Lung (tissue), 13 donors: ENCODE data around the gene UQCR11. TPM values are rescaled to one million over a fixed set of nuclear protein-coding genes. Genes with fewer than 3 reads are reported as not detected.

Experiments used
- ATAC-seq: fragments of 200-7000 bp; cut with Tn5 transposase; one replicate; pipeline ENCODE4 v1.9.1; 2020; ENCODE audit warnings: moderate number of reproducible peaks; ENCODE audit not compliant: insufficient read depth, low FRiP score
- DNase-seq, 3 donors: peaks; one replicate each; pipeline ENCODE4 v3.0.0-alpha.2; 2013 to 2017
- H3K27ac ChIP-seq, 2 donors: one replicate each; pipeline ENCODE4 v1.5.1; 2013; ENCODE audit warnings: mild to moderate bottlenecking in 2 of 2, moderate library complexity in 2 of 2, control low read depth in 1 of 2, inconsistent platforms in 1 of 2, low read depth in 1 of 2, low read length in 1 of 2
- H3K27me3 ChIP-seq, 3 donors: one replicate each; pipeline ENCODE4 v1.5.1; 2013; ENCODE audit warnings: low read length in 2 of 3; ENCODE audit not compliant: control insufficient read depth in 3 of 3, insufficient read depth in 3 of 3
- H3K36me3 ChIP-seq, 4 donors: one replicate each; pipeline ENCODE4 v1.5.1; 2013; ENCODE audit warnings: low read length in 4 of 4, mild to moderate bottlenecking in 1 of 4, moderate library complexity in 1 of 4; ENCODE audit not compliant: control insufficient read depth in 4 of 4, insufficient read depth in 4 of 4
- H3K4me1 ChIP-seq, 5 donors: one replicate each; pipeline ENCODE4 v1.5.1; 2013; ENCODE audit warnings: low read length in 5 of 5, mild to moderate bottlenecking in 2 of 5, moderate library complexity in 1 of 5; ENCODE audit not compliant: control insufficient read depth in 5 of 5, insufficient read depth in 5 of 5
- H3K4me3 ChIP-seq: one replicate; pipeline ENCODE4 v1.5.1; 2013; ENCODE audit warnings: mild to moderate bottlenecking, control low read depth, moderate library complexity
- H3K9ac ChIP-seq, 2 donors: one replicate each; pipeline ENCODE4 v1.5.1; 2013; ENCODE audit warnings: low read length in 2 of 2, control low read depth in 1 of 2; ENCODE audit not compliant: insufficient read depth in 1 of 2
- H3K9me3 ChIP-seq, 4 donors: one replicate each; pipeline ENCODE4 v1.5.1; 2013; ENCODE audit warnings: low read length in 3 of 4, mild to moderate bottlenecking in 1 of 4, moderate library complexity in 1 of 4; ENCODE audit not compliant: control insufficient read depth in 4 of 4, insufficient read depth in 3 of 4
- CTCF ChIP-seq: IDR thresholded peaks from 2 replicates; pipeline ENCODE4 v1.5.1; 2012; ENCODE audit warnings: mild to moderate bottlenecking; ENCODE audit errors: control extremely low read depth, extremely low read depth
- WGBS, 2 donors: extraction: QIAGEN DNeasy Blood & Tissue Kit; methylation state at CpG; one replicate each; pipeline ENCODE4 v1.1.7; 2013; 5-methylcytosine and 5-hydroxymethylcytosine counted together
- polyA plus RNA-seq, 2 donors: library from polyadenylated mRNA; stranded (reverse); fragments of 200-250 nt; gene quantifications; one replicate each; pipeline ENCODE4 v1.2.1, GENCODE V29; 2013
- small RNA-seq: library from RNA; depleted of rRNA; stranded (forward); fragments of <200 nt; gene quantifications from one replicate; pipeline ENCODE3, GENCODE V24; 2014; ENCODE audit warnings: low replicate concordance
- total RNA-seq, 2 donors: library from RNA; depleted of rRNA in 1 of 2; stranded (reverse); fragments of >200 nt in 1 of 2; gene quantifications; one replicate each; pipeline ENCODE4 v1.2.1, GENCODE V29; 2014 to 2021
- donor health status: control.
- donor health status: control.
- donor health status: Bipolar disorder and iron deficiency.
- donor health status: healthy.
- donor health status: DM: yes; HTN: yes; CAD: no.

The UQCR11 gene
- total and polyA plus RNA-seq, 4 donors: 35.4 to 225 (median 127) TPM

- Histone ChIP-seq H3K27ac (no peak overlapping the region), H3K4me1 (no peaks in the 10 kb centered on the region), H3K27me3 (no peaks in the 10 kb centered on the region), H3K9me3 (no peaks in the 10 kb centered on the region), H3K36me3 (peaks cover 0 to 6% (median 2%) of the 10 kb centered on the region in 4 donors), H3K9ac (no peak overlapping the region), H3K4me3 (no peak overlapping the region)
- no peak for ATAC-seq
- TF ChIP-seq CTCF: no peak
- no peak for DNase-seq
- 88% methylated on average over 17 of the region's 17 CpGs for WGBS, 2 donors
These were observed 53.9 kb downstream of the UQCR11 start for GRCh38 chr19:1551068-1552040.

GRCh38 chr19:1549332-1549945 is 55.8 kb downstream of the UQCR11 start:
- DNase-seq (no peak), ATAC-seq (no peak)
- 83 to 89% methylated on average over 4 of the region's 4 CpGs for WGBS, 2 donors
- Histone ChIP-seq H3K27me3 (peaks cover 0 to 3% (median 0%) of the 10 kb centered on the region in 3 donors), H3K9ac (no peak overlapping the region), H3K36me3 (peaks cover 0 to 5% (median 0%) of the 10 kb centered on the region in 4 donors), H3K27ac (no peak overlapping the region), H3K4me3 (no peak overlapping the region), H3K9me3 (no peaks in the 10 kb centered on the region), H3K4me1 (no peaks in the 10 kb centered on the region)
- no peak for TF ChIP-seq CTCF

Small RNAs within 50 kb of the gene (small RNA-seq; reads per million reads assigned to genes)
- gene AC005943.2 (not detected), gene RN7SL477P (not detected), gene RNU6-1223P (not detected)

Other genes starting within 250 kb of the UQCR11 start
- gene NDUFS7, start 221.6 kb downstream of the UQCR11 start, total RNA-seq: 100 to 1,000 TPM in 1 of 2 donors, 10 to 100 TPM in 1; 33.4 to 114 TPM
- 100 to 1,000 TPM; 103 to 133 TPM for gene NDUFS7, start 221.6 kb downstream of the UQCR11 start, polyA plus RNA-seq
- gene GAMT, start 203.9 kb downstream of the UQCR11 start, total RNA-seq: 1 to 10 TPM; 7.1 to 8.6 TPM
- gene GAMT, start 203.9 kb downstream of the UQCR11 start, polyA plus RNA-seq: 1 to 10 TPM; 2.9 to 7.6 TPM
- gene DAZAP1, start 197.9 kb downstream of the UQCR11 start, total RNA-seq: 100 to 1,000 TPM in 1 of 2 donors, 10 to 100 TPM in 1; 61.4 to 125 TPM
- 10 to 100 TPM; 77.3 to 82.8 TPM for gene DAZAP1, start 197.9 kb downstream of the UQCR11 start, polyA plus RNA-seq
- gene RPS15, start 167.1 kb downstream of the UQCR11 start, total RNA-seq: 1,000 to 10,000 TPM in 1 of 2 donors, 100 to 1,000 TPM in 1; 574 to 1,157 TPM
- 1,000 to 10,000 TPM; 2,710 to 2,993 TPM for gene RPS15, start 167.1 kb downstream of the UQCR11 start, polyA plus RNA-seq
- gene APC2, start 155.3 kb downstream of the UQCR11 start, total RNA-seq: under 1 TPM; 0.15 to 0.37 TPM
- gene APC2, start 155.3 kb downstream of the UQCR11 start, polyA plus RNA-seq: under 1 TPM; 0.01 to 0.04 TPM
- 10 to 100 TPM; 24.1 to 35.8 TPM for gene C19orf25, start 126.2 kb downstream of the UQCR11 start, total RNA-seq
- gene C19orf25, start 126.2 kb downstream of the UQCR11 start, polyA plus RNA-seq: 10 to 100 TPM; 33.3 to 42.6 TPM
- gene PCSK4, start 115.1 kb downstream of the UQCR11 start, total RNA-seq: 1 to 10 TPM; 7.1 to 7.9 TPM
- gene PCSK4, start 115.1 kb downstream of the UQCR11 start, polyA plus RNA-seq: 1 to 10 TPM; 2.3 to 3.7 TPM
- gene REEP6, start 114.3 kb downstream of the UQCR11 start, total RNA-seq: 1 to 10 TPM; 3.0 to 6.8 TPM
- gene REEP6, start 114.3 kb downstream of the UQCR11 start, polyA plus RNA-seq: 1 to 10 TPM; 2.5 to 7.6 TPM
- 1 to 10 TPM in 1 of 2 donors, under 1 TPM in 1; 0.97 to 2.8 TPM for gene ADAMTSL5, start 92.4 kb downstream of the UQCR11 start, total RNA-seq
- gene ADAMTSL5, start 92.4 kb downstream of the UQCR11 start, polyA plus RNA-seq: 1 to 10 TPM; 1.4 to 1.5 TPM
- gene PLK5, start 81.4 kb downstream of the UQCR11 start, total RNA-seq: not detected
- gene PLK5, start 81.4 kb downstream of the UQCR11 start, polyA plus RNA-seq: under 1 TPM in 1 of 2 donors, not detected in 1; 0.09 TPM
- 10 to 100 TPM; 31.0 to 33.9 TPM for gene MEX3D, start 37.1 kb downstream of the UQCR11 start, total RNA-seq
- 1 to 10 TPM; 4.8 to 8.6 TPM for gene MEX3D, start 37.1 kb downstream of the UQCR11 start, polyA plus RNA-seq
- gene MBD3, start 12.6 kb downstream of the UQCR11 start, total RNA-seq: 100 to 1,000 TPM in 1 of 2 donors, 10 to 100 TPM in 1; 48.1 to 102 TPM
- 100 to 1,000 TPM in 1 of 2 donors, 10 to 100 TPM in 1; 74.8 to 129 TPM for gene MBD3, start 12.6 kb downstream of the UQCR11 start, polyA plus RNA-seq
- gene TCF3, start 47.2 kb upstream of the UQCR11 start, total RNA-seq: 10 to 100 TPM; 50.2 to 58.1 TPM
- gene TCF3, start 47.2 kb upstream of the UQCR11 start, polyA plus RNA-seq: 10 to 100 TPM; 36.9 to 40.1 TPM
- gene ONECUT3, start 148.0 kb upstream of the UQCR11 start, total RNA-seq: not detected
- gene ONECUT3, start 148.0 kb upstream of the UQCR11 start, polyA plus RNA-seq: not detected
- gene ATP8B3, start 206.8 kb upstream of the UQCR11 start, total RNA-seq: 1 to 10 TPM; 2.2 to 2.4 TPM
- 1 to 10 TPM in 1 of 2 donors, under 1 TPM in 1; 0.69 to 1.3 TPM for gene ATP8B3, start 206.8 kb upstream of the UQCR11 start, polyA plus RNA-seq
- gene REXO1, start 243.0 kb upstream of the UQCR11 start, total RNA-seq: 10 to 100 TPM; 15.6 to 40.3 TPM
- gene REXO1, start 243.0 kb upstream of the UQCR11 start, polyA plus RNA-seq: 10 to 100 TPM; 22.3 to 32.0 TPM